SK-N-SH treated with all-trans-retinoic acid at 6 μM for 48 hours (cell line): ENCODE results near the gene MRPS27.

Experiments used
- ARNTL ChIP-seq: fragments of 450-650 bp; formaldehyde crosslinking; IDR thresholded peaks from 2 replicates; pipeline ENCODE4 v1.5.0; 2020; ENCODE audit warnings: low read depth, mild to moderate bottlenecking, moderate library complexity, borderline replicate concordance
- BACH2 ChIP-seq: fragments of 250-450 bp; sonication (Bioruptor Pico); IDR thresholded peaks from 2 replicates; pipeline ENCODE4 v1.9.0; 2021; ENCODE audit warnings: mild to moderate bottlenecking, borderline replicate concordance
- ESRRG ChIP-seq: fragments of 250-450 bp; sonication (Bioruptor Pico); IDR thresholded peaks from 2 replicates; pipeline ENCODE4 v1.6.1; 2021; ENCODE audit warnings: mild to moderate bottlenecking
- GLIS3 ChIP-seq: fragments of 250-450 bp; sonication (Bioruptor Pico); IDR thresholded peaks from 2 replicates; pipeline ENCODE4 v1.5.0; 2020; ENCODE audit warnings: mild to moderate bottlenecking, moderate library complexity
- OSR1 ChIP-seq: fragments of 250-450 bp; sonication (Bioruptor Pico); IDR thresholded peaks from 2 replicates; pipeline ENCODE4 v1.8.0; 2022; ENCODE audit warnings: moderate library complexity, mild to moderate bottlenecking, inconsistent platforms
- PPARA ChIP-seq: fragments of 250-450 bp; sonication (Bioruptor Pico); IDR thresholded peaks from 2 replicates; pipeline ENCODE4 v1.5.0; 2020; ENCODE audit warnings: mild to moderate bottlenecking, borderline replicate concordance
- TOX ChIP-seq: fragments of 250-450 bp; sonication (Bioruptor Pico); IDR thresholded peaks from 2 replicates; pipeline ENCODE4 v1.8.0; 2021; ENCODE audit warnings: mild to moderate bottlenecking, moderate library complexity, borderline replicate concordance
- ZC3H10 ChIP-seq: fragments of 250-450 bp; sonication (Bioruptor Pico); IDR thresholded peaks from 2 replicates; pipeline ENCODE4 v1.5.1; 2021; ENCODE audit warnings: mild to moderate bottlenecking, moderate library complexity
- ZFP30 ChIP-seq: fragments of 450-650 bp; formaldehyde crosslinking; IDR thresholded peaks from 2 replicates; pipeline ENCODE4 v1.5.0; 2022; ENCODE audit warnings: mild to moderate bottlenecking, moderate library complexity
- ZNF565 ChIP-seq: fragments of 450-650 bp; formaldehyde crosslinking; conservative IDR thresholded peaks from 2 replicates; pipeline ENCODE4 v1.5.0; 2020; ENCODE audit warnings: low read depth, mild to moderate bottlenecking, moderate library complexity
- TF ChIP-seq, protein P1 (sequence below): fragments of 250-450 bp; sonication (Bioruptor Pico); IDR thresholded peaks from 2 replicates; pipeline ENCODE4 v1.5.1; 2020; ENCODE audit warnings: low read depth, mild to moderate bottlenecking, moderate library complexity
- TF ChIP-seq, protein P2 (sequence below): fragments of 250-450 bp; sonication (Bioruptor Pico); IDR thresholded peaks from 2 replicates; pipeline ENCODE4 v1.8.0; 2020; ENCODE audit warnings: mild to moderate bottlenecking, moderate library complexity, borderline replicate concordance
- TF ChIP-seq, protein P3 (sequence below): fragments of 250-450 bp; sonication (Bioruptor Pico); IDR thresholded peaks from 2 replicates; pipeline ENCODE4 v1.8.0; 2021; ENCODE audit warnings: low read depth, mild to moderate bottlenecking, moderate library complexity, borderline replicate concordance

DNA sequence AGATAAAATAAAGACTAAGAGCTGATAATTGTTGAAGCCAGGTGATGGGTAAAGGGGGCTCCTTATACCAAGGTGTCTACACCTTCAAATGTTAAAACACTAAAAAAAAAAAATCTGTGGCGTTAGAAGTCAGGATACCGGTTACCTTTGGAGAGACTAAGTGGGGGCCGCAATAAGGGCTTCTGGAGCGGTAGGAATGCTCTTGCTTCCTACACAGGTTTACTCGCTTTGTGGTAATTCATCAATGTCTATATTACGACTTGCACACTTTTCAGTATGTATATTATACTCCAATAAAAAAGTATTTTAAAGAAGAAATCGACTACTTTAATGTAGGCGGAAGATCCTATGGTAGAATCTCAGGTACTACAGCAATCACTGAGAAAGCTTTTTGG lies 12.5 kb downstream of the MRPS27 start:
- TF ChIP-seq ZFP30 (CRISPR knock-in tag) (no peak), OSR1 (CRISPR knock-in tag) (no peak), PPARA (no peak), ZNF565 (no peak), BACH2 (CRISPR knock-in tag) (no peak), ARNTL (CRISPR knock-in tag) (no peak), GLIS3 (no peak), TOX (CRISPR knock-in tag) (no peak), ESRRG (CRISPR knock-in tag) (no peak), ZC3H10 (CRISPR knock-in tag) (no peak)
- TF ChIP-seq, protein P1, sequence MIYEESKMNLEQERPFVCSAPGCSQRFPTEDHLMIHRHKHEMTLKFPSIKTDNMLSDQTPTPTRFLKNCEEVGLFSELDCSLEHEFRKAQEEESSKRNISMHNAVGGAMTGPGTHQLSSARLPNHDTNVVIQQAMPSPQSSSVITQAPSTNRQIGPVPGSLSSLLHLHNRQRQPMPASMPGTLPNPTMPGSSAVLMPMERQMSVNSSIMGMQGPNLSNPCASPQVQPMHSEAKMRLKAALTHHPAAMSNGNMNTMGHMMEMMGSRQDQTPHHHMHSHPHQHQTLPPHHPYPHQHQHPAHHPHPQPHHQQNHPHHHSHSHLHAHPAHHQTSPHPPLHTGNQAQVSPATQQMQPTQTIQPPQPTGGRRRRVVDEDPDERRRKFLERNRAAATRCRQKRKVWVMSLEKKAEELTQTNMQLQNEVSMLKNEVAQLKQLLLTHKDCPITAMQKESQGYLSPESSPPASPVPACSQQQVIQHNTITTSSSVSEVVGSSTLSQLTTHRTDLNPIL (CRISPR knock-in tag) = no peak
- TF ChIP-seq, protein P2, sequence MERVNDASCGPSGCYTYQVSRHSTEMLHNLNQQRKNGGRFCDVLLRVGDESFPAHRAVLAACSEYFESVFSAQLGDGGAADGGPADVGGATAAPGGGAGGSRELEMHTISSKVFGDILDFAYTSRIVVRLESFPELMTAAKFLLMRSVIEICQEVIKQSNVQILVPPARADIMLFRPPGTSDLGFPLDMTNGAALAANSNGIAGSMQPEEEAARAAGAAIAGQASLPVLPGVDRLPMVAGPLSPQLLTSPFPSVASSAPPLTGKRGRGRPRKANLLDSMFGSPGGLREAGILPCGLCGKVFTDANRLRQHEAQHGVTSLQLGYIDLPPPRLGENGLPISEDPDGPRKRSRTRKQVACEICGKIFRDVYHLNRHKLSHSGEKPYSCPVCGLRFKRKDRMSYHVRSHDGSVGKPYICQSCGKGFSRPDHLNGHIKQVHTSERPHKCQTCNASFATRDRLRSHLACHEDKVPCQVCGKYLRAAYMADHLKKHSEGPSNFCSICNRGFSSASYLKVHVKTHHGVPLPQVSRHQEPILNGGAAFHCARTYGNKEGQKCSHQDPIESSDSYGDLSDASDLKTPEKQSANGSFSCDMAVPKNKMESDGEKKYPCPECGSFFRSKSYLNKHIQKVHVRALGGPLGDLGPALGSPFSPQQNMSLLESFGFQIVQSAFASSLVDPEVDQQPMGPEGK (CRISPR knock-in tag) = no peak
- TF ChIP-seq, protein P3, sequence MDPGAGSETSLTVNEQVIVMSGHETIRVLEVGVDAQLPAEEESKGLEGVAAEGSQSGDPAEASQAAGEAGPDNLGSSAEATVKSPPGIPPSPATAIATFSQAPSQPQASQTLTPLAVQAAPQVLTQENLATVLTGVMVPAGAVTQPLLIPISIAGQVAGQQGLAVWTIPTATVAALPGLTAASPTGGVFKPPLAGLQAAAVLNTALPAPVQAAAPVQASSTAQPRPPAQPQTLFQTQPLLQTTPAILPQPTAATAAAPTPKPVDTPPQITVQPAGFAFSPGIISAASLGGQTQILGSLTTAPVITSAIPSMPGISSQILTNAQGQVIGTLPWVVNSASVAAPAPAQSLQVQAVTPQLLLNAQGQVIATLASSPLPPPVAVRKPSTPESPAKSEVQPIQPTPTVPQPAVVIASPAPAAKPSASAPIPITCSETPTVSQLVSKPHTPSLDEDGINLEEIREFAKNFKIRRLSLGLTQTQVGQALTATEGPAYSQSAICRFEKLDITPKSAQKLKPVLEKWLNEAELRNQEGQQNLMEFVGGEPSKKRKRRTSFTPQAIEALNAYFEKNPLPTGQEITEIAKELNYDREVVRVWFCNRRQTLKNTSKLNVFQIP = no peak
